ENCODE data around the gene ATG7.
"Not testable (repeated sequence)": the region's sequence is repeated elsewhere in the genome, so short reads cannot be mapped to it uniquely, and the experiment has no call there.

ATG7 gene

GRCh38 chr3:11592445-11593298, 320.5 kb downstream of the ATG7 start:
- DNase-seq, result no peak
- intact Hi-C loops (cut with DNase I), result no loop called here

- DNase-seq, result no peak
- intact Hi-C loops (cut with DNase I), result no loop called here
Observed at GRCh38 chr3:11593318-11594034, 321.3 kb downstream of the ATG7 start.

- intact Hi-C loops (cut with DNase I); DNase-seq: not testable (repeated sequence)
Observed at GRCh38 chr3:11595024-11595423, 322.8 kb downstream of the ATG7 start.

DNA sequence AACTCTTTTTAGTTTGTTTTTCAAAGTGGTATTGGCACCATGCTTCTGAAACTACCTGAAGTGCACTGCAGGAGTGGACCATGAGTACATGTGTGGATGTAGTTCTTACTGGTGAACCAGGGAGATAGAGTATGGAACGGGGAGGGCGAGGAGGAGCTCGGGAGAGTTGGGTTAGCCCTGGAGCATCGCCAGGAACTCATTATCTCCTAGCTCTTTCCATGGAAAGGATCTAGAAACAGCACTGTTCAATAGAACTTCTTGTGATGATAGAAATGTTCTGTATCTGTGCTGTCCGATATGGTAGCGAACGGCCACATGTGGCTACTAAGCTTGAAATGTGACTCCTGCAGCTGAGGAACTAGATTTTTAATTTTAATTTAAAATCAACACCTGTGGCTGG, 324.2 kb downstream of the ATG7 start:
- intact Hi-C loops (cut with DNase I), result no loop called here
- no peak for DNase-seq

DNA sequence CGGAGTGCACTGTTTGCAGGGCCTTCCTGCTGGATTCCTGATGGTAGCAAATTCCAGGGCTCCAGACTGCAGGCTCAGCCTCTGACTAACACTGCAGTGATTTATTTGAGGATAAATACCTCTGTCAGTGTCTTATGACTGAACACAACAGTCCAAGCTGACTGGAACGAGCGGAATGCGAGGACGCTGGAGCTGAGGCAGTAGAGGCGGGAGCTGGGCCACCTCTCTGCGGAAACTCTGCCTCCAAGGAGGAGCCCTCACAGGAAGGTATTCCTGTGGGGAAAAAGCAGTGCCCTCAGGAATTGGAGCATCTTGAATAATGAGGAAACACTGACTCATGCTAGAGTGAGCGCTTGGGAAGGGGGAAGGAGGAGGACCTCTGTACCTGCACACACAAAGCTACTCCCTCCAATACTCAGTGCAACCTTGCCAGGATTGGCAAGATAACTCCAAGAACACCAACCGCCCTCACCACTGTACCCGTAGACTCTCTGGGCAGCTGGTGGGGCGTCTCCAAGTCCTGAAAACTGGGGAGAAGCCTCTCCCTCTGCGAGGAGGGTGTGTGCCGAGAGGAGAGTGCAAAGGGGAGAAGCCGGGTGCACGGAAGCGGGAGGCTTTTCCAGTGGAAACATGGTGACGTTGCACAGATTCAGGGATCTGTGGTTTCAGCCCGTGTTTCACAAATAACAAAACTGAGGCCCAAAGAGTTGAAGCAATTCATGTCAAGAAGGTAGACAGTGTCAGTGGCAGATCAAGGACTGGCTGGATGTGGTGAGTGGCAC, 328.5 kb downstream of the ATG7 start:
- intact Hi-C loops (cut with DNase I), result no loop called here
- peak in 8 of 10 donors; percentile 61 to 95 (median 74) for DNase-seq

- intact Hi-C loops (cut with DNase I), result no loop called here
Observed at GRCh38 chr3:11601446-11602238, 329.4 kb downstream of the ATG7 start.

DNA sequence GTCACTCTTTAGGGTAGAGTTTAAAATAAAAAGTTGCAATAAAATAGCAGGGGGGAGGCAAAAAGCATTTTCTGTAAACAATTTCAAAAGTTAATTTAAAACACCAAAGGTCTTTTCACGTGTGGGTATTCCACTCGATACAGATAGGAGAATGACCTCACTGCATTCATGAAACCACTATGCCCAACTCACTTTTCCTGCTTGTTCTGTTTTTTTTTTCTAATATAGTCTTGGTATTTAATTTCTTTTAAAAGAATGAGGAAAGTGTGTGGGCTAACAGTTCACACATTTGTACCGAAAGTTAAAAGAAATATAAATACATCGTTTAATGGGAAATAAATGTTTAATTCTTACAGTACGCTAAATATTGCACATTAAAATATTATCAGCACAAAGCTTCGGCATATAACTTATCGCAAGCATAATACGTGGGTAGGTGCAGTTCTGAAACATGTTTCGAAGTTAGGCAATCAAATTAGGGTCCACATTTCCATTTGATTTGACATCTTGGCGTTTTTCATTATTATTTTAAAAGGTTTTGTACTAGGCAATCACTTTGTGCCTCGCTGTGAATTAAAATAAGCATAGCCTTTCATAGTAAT, 330.1 kb downstream of the ATG7 start:
- no peak for DNase-seq
- intact Hi-C loops (cut with DNase I), result no loop called here

More at GRCh38 chr3:11601446-11602238, 329.4 kb downstream of the ATG7 start:
- DNase-seq, result peak in 2 of 10 donors; percentile 43 to 87

- intact Hi-C loops (cut with DNase I), result no loop called here
- DNase-seq, result no peak
Observed at GRCh38 chr3:11602886-11603527, 330.8 kb downstream of the ATG7 start.

GRCh38 chr3:11603628-11604027, 331.4 kb downstream of the ATG7 start:
- DNase-seq, result no peak
- intact Hi-C loops (cut with DNase I), result no loop called here

- peak in 1 of 10 donors; percentile 30 for DNase-seq
- intact Hi-C loops (cut with DNase I), result no loop called here
Observed at GRCh38 chr3:11604139-11604892, 332.1 kb downstream of the ATG7 start.

DNA sequence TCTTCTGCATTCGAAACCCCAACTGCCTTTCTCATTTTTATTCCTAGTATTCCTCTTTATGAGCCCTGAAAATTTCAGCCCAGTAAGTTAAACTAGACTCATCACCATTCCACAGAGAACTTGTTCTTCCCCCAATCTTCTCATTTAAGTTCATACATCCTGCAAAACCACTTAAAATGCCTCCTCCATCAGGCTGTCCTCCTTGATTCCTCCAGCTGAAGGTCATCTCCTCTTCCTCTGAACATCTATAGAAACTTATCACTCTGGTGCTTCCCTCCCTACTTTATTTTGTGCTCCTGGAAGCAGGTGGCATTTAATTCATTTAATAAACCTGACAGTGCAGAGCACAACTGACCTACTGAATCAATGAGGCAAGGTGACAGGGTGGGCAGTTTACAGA, 333.2 kb downstream of the ATG7 start:
- DNase-seq, result no peak
- intact Hi-C loops (cut with DNase I), result no loop called here

DNA sequence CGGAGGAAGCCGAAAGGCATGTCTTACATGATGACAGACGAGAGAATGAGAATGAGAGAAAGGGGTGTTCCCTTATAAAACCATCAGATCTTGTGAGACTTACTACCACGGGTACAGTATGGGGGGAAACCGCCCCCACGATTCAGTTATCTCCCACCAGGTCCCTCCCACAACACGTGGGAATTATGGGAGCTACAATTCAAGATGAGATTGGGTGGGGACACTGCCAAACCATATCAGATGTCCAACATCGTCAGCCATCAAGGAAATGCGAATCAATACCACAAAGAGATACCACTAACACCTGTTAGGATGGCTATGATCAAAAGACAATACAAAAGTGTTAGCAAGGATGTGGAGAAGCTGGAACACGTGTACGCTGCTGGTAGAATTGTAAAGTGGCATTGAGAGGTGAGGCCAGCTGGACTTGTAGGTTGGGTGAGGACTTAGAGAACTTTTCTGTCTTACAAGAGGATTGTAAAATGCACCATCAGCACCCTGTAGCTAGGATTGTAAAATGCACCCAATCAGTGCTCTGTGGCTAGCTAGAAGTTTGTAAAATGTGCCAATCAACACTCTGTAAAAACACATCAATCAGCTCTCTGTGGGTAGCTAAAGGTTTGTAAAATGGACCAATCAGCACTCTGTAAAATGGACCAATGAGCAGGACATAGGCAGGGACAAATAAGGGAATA, 334.0 kb downstream of the ATG7 start:
- no peak for DNase-seq
- intact Hi-C loops (cut with DNase I), result no loop called here

- intact Hi-C loops (cut with DNase I), result no loop called here
- no peak for DNase-seq
Observed at GRCh38 chr3:11606865-11607440, 334.8 kb downstream of the ATG7 start.
